GM18499 (cell line): ENCODE measurements around the gene GRK3.

Source experiments
- ATAC-seq: cut with Tn5 transposase; IDR thresholded peaks from one replicate; pipeline ENCODE4 v1.9.1; 2021; ENCODE audit warnings: moderate number of reproducible peaks; ENCODE audit not compliant: insufficient read depth, unreplicated experiment

Gene GRK3

GRCh38 chr22:25655371-25655935 lies 91.0 kb downstream of the GRK3 start:
- no peak for ATAC-seq

- no peak for ATAC-seq
These were observed 92.2 kb downstream of the GRK3 start for GRCh38 chr22:25656724-25657123.

DNA sequence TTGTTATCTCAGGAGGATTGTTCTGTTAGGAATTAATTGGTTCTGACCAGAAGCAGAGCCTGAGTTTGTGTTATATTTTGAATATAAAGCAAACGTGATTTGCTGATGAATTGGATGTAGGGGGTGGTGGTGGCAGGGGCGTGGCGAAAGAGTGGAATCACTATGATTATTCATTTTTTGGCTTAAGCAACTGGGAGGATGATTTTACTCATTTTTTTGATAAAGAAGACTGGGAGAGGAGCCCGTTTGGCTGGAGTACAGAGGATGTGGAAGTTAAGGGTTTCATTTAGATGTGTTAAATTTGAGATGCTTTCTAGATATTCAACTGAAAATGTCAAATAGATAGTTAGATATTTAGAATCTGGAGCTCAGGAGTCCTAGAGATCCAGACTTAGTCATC lies 94.2 kb downstream of the GRK3 start:
- ATAC-seq: no peak

- ATAC-seq: no peak
These were observed 94.9 kb downstream of the GRK3 start for GRCh38 chr22:25659413-25659812.

DNA sequence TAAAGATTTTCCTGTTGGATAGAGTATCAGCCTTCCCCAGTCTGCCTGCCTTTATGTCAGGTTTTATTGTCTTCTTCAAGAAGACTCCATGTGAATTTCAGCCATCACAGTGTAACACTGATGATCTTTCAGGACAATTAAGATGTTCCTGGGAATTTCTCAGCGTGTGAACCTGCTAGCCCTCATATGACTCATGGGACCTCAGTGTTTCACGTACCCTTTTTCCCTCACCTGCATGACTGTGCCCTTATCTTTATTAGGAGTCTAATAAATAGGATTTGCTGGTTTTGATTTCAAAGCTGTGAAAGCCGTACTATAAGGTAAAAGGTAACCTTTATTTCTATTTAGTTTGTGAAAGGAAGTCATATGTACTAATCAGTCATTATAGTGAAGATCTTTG lies 95.9 kb downstream of the GRK3 start:
- no peak for ATAC-seq

DNA sequence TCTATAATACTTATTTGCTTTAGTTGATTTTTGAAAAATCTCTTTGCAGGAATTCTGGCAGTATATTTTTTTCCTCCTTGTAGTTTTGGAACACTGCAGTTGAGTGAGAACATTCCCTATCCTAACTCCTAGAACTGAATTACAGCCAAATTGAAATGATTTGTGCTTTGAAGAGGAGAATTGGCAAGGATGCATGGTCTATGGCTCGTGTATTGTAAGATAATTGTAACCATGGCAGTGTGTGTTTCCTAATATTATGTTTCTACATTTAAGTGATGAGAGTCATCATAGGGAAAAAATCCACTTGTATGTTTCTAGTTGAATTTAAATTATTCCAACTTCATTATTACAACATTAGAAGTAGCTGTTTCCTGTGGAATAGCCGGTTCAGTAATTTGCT lies 96.6 kb downstream of the GRK3 start:
- no peak for ATAC-seq

DNA sequence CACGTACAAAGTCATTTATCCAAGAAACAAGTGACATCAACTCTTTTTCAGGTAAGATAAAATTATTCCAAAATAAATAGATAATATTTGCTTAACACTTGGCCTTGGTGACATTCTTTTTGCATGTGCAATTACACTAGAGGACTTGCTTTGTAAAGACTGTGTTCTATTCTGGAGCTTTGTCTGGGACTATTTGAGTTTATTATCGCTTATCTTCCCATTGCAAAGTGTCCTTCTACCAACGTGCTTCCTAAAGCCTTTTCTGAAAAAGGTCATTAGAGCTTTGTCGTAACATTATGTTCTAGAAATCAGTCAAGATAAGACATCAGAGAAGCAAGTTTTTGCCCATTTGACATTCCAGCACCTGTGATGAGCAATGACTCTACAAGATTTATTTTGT lies 99.2 kb downstream of the GRK3 start:
- no peak for ATAC-seq

DNA sequence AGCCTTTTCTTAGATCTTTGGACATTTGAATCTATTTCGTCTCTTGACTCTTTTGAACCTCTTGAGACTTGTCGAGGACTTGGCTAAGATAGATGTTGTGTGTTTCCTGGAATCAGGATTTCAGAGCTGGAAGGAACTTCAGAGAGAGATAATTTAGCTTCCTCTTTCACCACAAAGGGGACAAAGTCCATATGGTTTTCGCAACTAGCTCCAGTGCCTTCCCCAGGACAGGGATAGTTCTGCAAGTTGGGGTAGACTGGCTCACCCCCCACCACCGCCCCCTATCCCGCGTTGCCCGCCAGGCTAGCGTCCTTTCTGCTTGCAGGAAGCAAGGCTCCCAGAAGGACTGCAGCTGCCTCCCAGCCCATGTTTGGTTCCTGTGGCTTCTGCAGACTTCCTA lies 101.8 kb downstream of the GRK3 start:
- ATAC-seq: no peak

DNA sequence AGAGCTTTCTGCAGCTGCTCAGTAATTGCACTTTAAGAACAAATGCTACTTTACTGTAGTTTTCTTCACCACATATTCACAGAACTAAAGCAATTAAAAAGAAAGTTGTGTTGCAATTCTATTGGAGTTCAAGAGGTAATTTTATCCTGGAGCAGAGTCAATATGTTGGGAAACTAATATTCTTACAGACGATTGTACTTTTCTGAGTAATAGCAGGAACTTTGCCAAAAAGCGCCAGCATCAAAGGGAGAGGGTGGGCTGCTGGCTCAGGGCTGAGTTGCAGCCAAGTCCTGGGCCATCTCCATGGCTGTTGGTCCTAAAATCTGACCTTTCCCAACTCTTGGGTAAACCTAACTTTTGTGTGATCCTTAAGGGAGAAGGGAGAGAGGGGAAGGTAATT lies 104.0 kb downstream of the GRK3 start:
- ATAC-seq: no peak

DNA sequence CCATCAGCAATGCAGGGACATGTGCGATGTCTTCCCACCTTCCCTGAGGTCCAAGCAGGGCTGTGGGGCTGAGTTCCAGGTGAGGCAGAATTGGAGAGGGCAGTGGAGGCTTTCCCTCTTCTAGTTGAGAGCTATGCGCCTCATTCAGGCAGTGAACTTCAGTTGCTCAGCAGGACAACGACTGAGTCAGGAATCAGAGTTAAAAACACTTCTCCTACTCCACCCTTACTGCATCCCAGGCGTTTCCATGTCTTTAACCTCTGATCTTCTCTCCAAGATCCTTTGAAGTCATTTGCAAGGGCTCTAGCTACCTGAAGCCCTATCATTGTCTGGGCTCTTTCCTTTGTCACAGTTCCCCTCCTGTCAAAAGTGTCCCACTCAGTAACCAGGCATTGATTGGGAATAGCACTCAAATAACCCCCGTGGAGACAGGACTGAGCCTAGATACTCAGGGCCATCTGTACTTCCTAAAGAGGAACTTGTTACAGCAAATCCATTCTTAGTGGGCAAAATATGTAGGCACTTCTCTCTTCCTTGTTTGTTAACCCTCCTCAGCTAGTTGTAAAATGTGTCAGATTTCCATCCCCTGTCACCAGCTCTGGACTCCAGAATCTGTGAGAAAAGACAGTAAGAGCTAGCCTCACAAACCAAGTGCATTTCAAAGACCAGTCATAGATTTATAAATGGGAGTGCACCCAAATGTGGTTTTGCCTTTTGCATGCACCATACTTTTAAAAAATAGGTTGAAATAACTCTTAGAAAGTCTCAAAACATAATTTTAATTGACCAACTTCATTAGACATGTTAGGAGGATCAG lies 105.0 kb downstream of the GRK3 start:
- no peak for ATAC-seq

- no peak for ATAC-seq
These were observed 105.6 kb downstream of the GRK3 start for GRCh38 chr22:25670070-25670461.

- no peak for ATAC-seq
These were observed 108.0 kb downstream of the GRK3 start for GRCh38 chr22:25672289-25673084.

GRCh38 chr22:25673713-25674112 lies 109.2 kb downstream of the GRK3 start:
- no peak for ATAC-seq

DNA sequence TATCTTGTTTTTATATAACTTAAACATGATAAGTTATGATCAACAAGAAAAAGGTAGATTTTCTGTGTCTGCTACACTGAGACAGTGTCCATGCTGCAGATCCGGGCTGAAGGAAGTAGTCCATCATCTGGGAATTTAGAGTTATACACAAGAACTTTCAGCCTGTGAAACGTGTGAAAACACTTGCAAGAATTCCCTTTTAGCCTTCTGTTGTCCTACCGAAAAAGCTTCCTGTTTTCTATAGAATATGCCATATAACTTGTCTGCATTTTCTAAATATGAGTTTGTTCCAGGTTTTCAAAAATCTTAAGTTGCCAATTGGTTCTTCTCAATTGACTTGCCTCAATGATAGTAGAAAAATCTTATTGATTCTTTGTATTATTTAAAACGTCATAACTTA lies 113.2 kb downstream of the GRK3 start:
- ATAC-seq: no peak

- ATAC-seq: no peak
These were observed 115.6 kb downstream of the GRK3 start for GRCh38 chr22:25680051-25680450.

- no peak for ATAC-seq
These were observed 116.5 kb downstream of the GRK3 start for GRCh38 chr22:25680956-25681355.

DNA sequence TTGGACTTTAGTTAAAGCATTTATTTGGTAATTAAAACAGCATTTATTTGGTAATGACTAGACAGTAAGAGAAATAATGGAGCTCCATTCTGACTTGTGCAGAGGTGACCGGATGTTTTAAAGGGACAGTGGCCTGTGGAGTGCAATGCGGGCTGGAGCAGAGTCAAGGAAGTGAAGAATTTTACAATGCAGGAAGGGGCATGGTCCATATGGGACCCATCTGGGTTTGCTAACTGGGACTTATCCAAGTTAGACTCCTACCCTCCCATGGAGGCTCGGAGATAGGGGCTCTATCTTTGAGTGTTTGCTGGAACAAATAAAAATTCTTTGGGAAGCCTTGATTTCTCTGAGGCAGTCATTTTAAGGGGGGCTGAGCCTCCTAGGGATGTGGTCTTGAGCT lies 117.6 kb downstream of the GRK3 start:
- ATAC-seq: no peak

DNA sequence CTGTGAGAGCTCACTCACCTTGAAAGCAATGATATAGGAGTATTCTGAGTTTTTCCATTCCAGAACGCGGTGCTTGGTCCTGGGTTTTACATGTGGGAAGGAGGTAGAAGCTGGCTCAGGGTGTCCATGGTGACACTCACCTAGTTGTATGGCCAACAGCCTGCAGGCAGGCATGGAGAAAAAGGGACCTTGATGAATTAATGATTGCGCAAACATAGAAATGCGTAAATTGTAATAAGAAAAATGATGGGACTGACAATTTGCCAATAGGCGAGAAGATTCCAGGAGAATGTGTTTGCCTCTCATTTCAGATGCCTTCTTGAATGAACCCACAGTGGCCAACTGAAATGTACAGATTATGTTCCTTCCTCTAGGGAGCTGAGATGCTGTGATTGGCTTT lies 124.2 kb downstream of the GRK3 start:
- no peak for ATAC-seq

GRCh38 chr22:25689631-25690030 lies 125.2 kb downstream of the GRK3 start:
- ATAC-seq: no peak

DNA sequence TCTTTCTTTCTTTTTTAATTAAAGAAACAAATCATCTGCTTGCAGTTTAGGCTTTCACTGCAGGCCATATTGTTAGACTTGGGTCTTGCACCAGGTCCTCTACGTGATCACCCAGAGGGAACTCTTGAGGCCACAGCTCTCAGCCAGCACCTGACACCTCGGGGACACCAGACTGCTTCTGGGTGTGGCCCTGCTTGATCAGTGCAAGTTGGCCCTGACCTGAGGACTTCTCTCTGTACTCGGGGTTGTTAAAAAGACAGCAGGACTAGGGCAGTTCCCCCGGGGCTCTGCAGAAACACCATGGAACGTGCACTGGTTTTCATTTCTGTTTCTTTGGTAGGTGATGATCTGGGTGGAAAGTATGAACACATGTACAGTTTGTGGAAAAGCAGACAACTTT lies 126.3 kb downstream of the GRK3 start:
- no peak for ATAC-seq
